A204.1 (cell line): ENCODE data around the gene DGLUCY.
"Not testable (repeated sequence)": the region's sequence is repeated elsewhere in the genome, so short reads cannot be mapped to it uniquely, and the experiment has no call there.

Experiments
- FAIRE-seq: peaks from 2 replicates; lab custom pipeline; 2012; peaks lifted over from hg19 to GRCh38; lab: Jason Lieb, UNC

DGLUCY gene

GRCh38 chr14:91108941-91109611, 4.8 kb upstream of the DGLUCY start:
- FAIRE-seq = no peak

- FAIRE-seq = no peak
These were observed 2.4 kb upstream of the DGLUCY start for GRCh38 chr14:91111443-91111842.

GRCh38 chr14:91112194-91112593, 1.7 kb upstream of the DGLUCY start:
- FAIRE-seq = no peak

- FAIRE-seq = no peak
These were observed 499 bp downstream of the DGLUCY start for GRCh38 chr14:91114079-91115065.

GRCh38 chr14:91115986-91116770, 2.3 kb downstream of the DGLUCY start:
- no peak for FAIRE-seq

- FAIRE-seq = no peak
These were observed 3.2 kb downstream of the DGLUCY start for GRCh38 chr14:91116913-91117588.

- FAIRE-seq = no peak
These were observed 4.1 kb downstream of the DGLUCY start for GRCh38 chr14:91117960-91118359.

GRCh38 chr14:91118511-91119068, 4.7 kb downstream of the DGLUCY start:
- no peak for FAIRE-seq

GRCh38 chr14:91119556-91120311, 5.9 kb downstream of the DGLUCY start:
- FAIRE-seq = no peak

- no peak for FAIRE-seq
These were observed 9.3 kb downstream of the DGLUCY start for GRCh38 chr14:91123201-91123600.

- FAIRE-seq = not testable (repeated sequence)
These were observed 10.8 kb downstream of the DGLUCY start for GRCh38 chr14:91124406-91125270.

GRCh38 chr14:91125271-91125660, 11.4 kb downstream of the DGLUCY start:
- no peak for FAIRE-seq

- no peak for FAIRE-seq
These were observed 11.9 kb downstream of the DGLUCY start for GRCh38 chr14:91125801-91126200.

- FAIRE-seq = no peak
These were observed 12.9 kb downstream of the DGLUCY start for GRCh38 chr14:91126761-91127160.

- FAIRE-seq = no peak
These were observed 13.5 kb downstream of the DGLUCY start for GRCh38 chr14:91127401-91127801.

- FAIRE-seq = no peak
These were observed 14.1 kb downstream of the DGLUCY start for GRCh38 chr14:91127924-91128323.

- no peak for FAIRE-seq
These were observed 14.8 kb downstream of the DGLUCY start for GRCh38 chr14:91128699-91129098.

- FAIRE-seq = no peak
These were observed 15.4 kb downstream of the DGLUCY start for GRCh38 chr14:91129261-91129660.

- FAIRE-seq = no peak
These were observed 21.2 kb downstream of the DGLUCY start for GRCh38 chr14:91135039-91135438.
